ENCODE measurements around the gene FAM3B. TPM values are rescaled to one million over a fixed set of nuclear protein-coding genes. Genes with fewer than 3 reads are reported as not detected.

FAM3B gene
- total and polyA plus RNA-seq, 12 donors = 0.04 to 0.42 (median 0.30) TPM; not detected in 6

GRCh38 chr21:41289431-41289830, 27.2 kb upstream of the FAM3B start:
- no peak for TF ChIP-seq CTCF (IDR thresholded peaks at IDR 0.05)
- peaks cover 0 to 52% (median 39%) of the 10 kb centered on the region in 7 donors for H3K27me3 ChIP-seq
- intact Hi-C loops (cut with DNase I) = loop anchor here in 5 of 10 donors (5.0 to 10.0 kb wide), 3 partner anchors 158 to 495 kb away; no protein-coding TSS in a partner anchor

GRCh38 chr21:41290106-41290799, 26.3 kb upstream of the FAM3B start:
- no peak for TF ChIP-seq CTCF (IDR thresholded peaks at IDR 0.05)
- Histone ChIP-seq H3K27me3 (peaks cover 0 to 57% (median 40%) of the 10 kb centered on the region in 7 donors), H3K4me1 (no peaks in the 10 kb centered on the region), H3K36me3 (no peaks in the 10 kb centered on the region), H3K27ac (no peak overlapping the region), H3K4me3 (peak overlapping the region in 5 of 10 donors; percentile 13 to 35 (median 21)), H3K9me3 (no peaks in the 10 kb centered on the region)
- intact Hi-C loops (cut with DNase I) = no loop called here
- DNase-seq (no peak), ATAC-seq (no peak)
- WGBS, 2 donors = 57 to 58% methylated on average over 24 of the region's 24 CpGs

More at GRCh38 chr21:41289431-41289830, 27.2 kb upstream of the FAM3B start:
- H3K9me3 ChIP-seq = no peaks in the 10 kb centered on the region
- H3K4me1 ChIP-seq = no peaks in the 10 kb centered on the region
- DNase-seq (no peak), ATAC-seq (no peak)
- H3K4me3 ChIP-seq = no peak overlapping the region
- no peaks in the 10 kb centered on the region for H3K36me3 ChIP-seq
- 63 to 73% methylated on average over 13 of the region's 13 CpGs for WGBS, 2 donors
- no peak overlapping the region for H3K27ac ChIP-seq

- intact Hi-C loops (cut with DNase I) = no loop called here
- DNase-seq (no peak), ATAC-seq (no peak)
- Histone ChIP-seq H3K27me3 (peaks cover 0 to 56% (median 43%) of the 10 kb centered on the region in 7 donors), H3K36me3 (no peaks in the 10 kb centered on the region), H3K4me1 (no peaks in the 10 kb centered on the region), H3K27ac (no peak overlapping the region), H3K9me3 (peaks cover 0 to 10% (median 0%) of the 10 kb centered on the region in 11 donors), H3K4me3 (no peak overlapping the region)
- 90 to 95% methylated on average over 1 of the region's 1 CpG for WGBS, 2 donors
- TF ChIP-seq CTCF (IDR thresholded peaks at IDR 0.05) = no peak
Observed at GRCh38 chr21:41294548-41295231, 21.9 kb upstream of the FAM3B start.

GRCh38 chr21:41295721-41296254, 20.8 kb upstream of the FAM3B start:
- WGBS, 2 donors = 85 to 86% methylated on average over 4 of the region's 4 CpGs
- Histone ChIP-seq H3K27me3 (peaks cover 0 to 49% (median 36%) of the 10 kb centered on the region in 7 donors), H3K27ac (no peak overlapping the region), H3K4me3 (no peak overlapping the region), H3K4me1 (no peaks in the 10 kb centered on the region), H3K9me3 (peaks cover 0 to 16% (median 0%) of the 10 kb centered on the region in 11 donors), H3K36me3 (no peaks in the 10 kb centered on the region)
- DNase-seq (no peak), ATAC-seq (no peak)
- intact Hi-C loops (cut with DNase I) = no loop called here
- TF ChIP-seq CTCF (IDR thresholded peaks at IDR 0.05) = no peak

Data from heart right ventricle (tissue), 16 donors.